Skeletal muscle satellite cell (primary cell): Measurements from ENCODE around the gene FFAR2.
"Not testable (repeated sequence)": the region's sequence is repeated elsewhere in the genome, so short reads cannot be mapped to it uniquely, and the experiment has no call there.

Experiments used
- H3K27me3 ChIP-seq: 2 replicates; pipeline ENCODE4 v1.7.0; 2013; ENCODE audit warnings: low read length; ENCODE audit not compliant: control insufficient read depth, insufficient read depth
- H3K36me3 ChIP-seq: 2 replicates; pipeline ENCODE4 v1.7.0; 2013; ENCODE audit warnings: mild to moderate bottlenecking, control low read depth, low read length; ENCODE audit not compliant: insufficient read depth
- H3K4me1 ChIP-seq: 2 replicates; pipeline ENCODE4 v1.7.0; 2013; ENCODE audit warnings: low read length; ENCODE audit not compliant: control insufficient read depth, insufficient read depth
- H3K4me2 ChIP-seq: 2 replicates; pipeline ENCODE4 v1.7.0; 2013; ENCODE audit warnings: mild to moderate bottlenecking, low read length
- H3K4me3 ChIP-seq: 2 replicates; pipeline ENCODE4 v1.7.0; 2013; ENCODE audit warnings: low read length
- H3K9ac ChIP-seq: 2 replicates; pipeline ENCODE4 v1.7.0; 2013; ENCODE audit warnings: mild to moderate bottlenecking, low read depth, low read length, moderate library complexity
- H3K9me3 ChIP-seq: replicated peaks from 2 replicates; pipeline ENCODE4 v1.7.0; 2013; ENCODE audit warnings: mild to moderate bottlenecking, control low read depth, low read length

FFAR2 gene

GRCh38 chr19:35474594-35474993, 26.5 kb downstream of the FFAR2 start:
- not testable (repeated sequence) for H3K4me3 ChIP-seq, H3K9ac ChIP-seq, H3K9me3 ChIP-seq, H3K4me1 ChIP-seq, H3K36me3 ChIP-seq, H3K27me3 ChIP-seq, H3K4me2 ChIP-seq

GRCh38 chr19:35476149-35476548, 28.1 kb downstream of the FFAR2 start:
- Histone ChIP-seq H3K4me1 (no peaks in the 10 kb centered on the region), H3K9me3 (no peaks in the 10 kb centered on the region), H3K4me3 (no peak overlapping the region), H3K9ac (no peak overlapping the region), H3K36me3 (no peaks in the 10 kb centered on the region), H3K27me3 (peaks cover 5% of the 10 kb centered on the region), H3K4me2 (no peak overlapping the region)

- H3K9me3 ChIP-seq: no peaks in the 10 kb centered on the region
- no peak overlapping the region for H3K4me3 ChIP-seq
- H3K36me3 ChIP-seq: no peaks in the 10 kb centered on the region
- H3K27me3 ChIP-seq: peaks cover 5% of the 10 kb centered on the region
- H3K9ac ChIP-seq: no peak overlapping the region
- H3K4me1 ChIP-seq: no peaks in the 10 kb centered on the region
- H3K4me2 ChIP-seq: no peak overlapping the region
Measured at GRCh38 chr19:35478794-35479677, 31.0 kb downstream of the FFAR2 start.

GRCh38 chr19:35483089-35483488, 35.0 kb downstream of the FFAR2 start:
- H3K9ac ChIP-seq: no peak overlapping the region
- H3K27me3 ChIP-seq: peaks cover 24% of the 10 kb centered on the region
- H3K4me2 ChIP-seq: no peak overlapping the region
- no peaks in the 10 kb centered on the region for H3K4me1 ChIP-seq
- H3K4me3 ChIP-seq: no peak overlapping the region
- H3K9me3 ChIP-seq: no peaks in the 10 kb centered on the region
- no peaks in the 10 kb centered on the region for H3K36me3 ChIP-seq

GRCh38 chr19:35484252-35485036, 36.4 kb downstream of the FFAR2 start:
- no peak overlapping the region for H3K4me2 ChIP-seq

GRCh38 chr19:35486268-35486708, 38.2 kb downstream of the FFAR2 start:
- no peaks in the 10 kb centered on the region for H3K4me1 ChIP-seq
- H3K9me3 ChIP-seq: no peaks in the 10 kb centered on the region
- no peak overlapping the region for H3K4me3 ChIP-seq
- no peaks in the 10 kb centered on the region for H3K36me3 ChIP-seq
- H3K9ac ChIP-seq: no peak overlapping the region
- peaks cover 32% of the 10 kb centered on the region for H3K27me3 ChIP-seq
- no peak overlapping the region for H3K4me2 ChIP-seq

More at GRCh38 chr19:35484252-35485036, 36.4 kb downstream of the FFAR2 start:
- no peak overlapping the region for H3K4me3 ChIP-seq
- no peaks in the 10 kb centered on the region for H3K36me3 ChIP-seq
- no peaks in the 10 kb centered on the region for H3K9me3 ChIP-seq
- no peak overlapping the region for H3K9ac ChIP-seq
- peaks cover 25% of the 10 kb centered on the region for H3K27me3 ChIP-seq
- H3K4me1 ChIP-seq: no peaks in the 10 kb centered on the region

- Histone ChIP-seq H3K36me3 (no peaks in the 10 kb centered on the region), H3K9ac (no peak overlapping the region), H3K9me3 (no peaks in the 10 kb centered on the region), H3K4me2 (no peak overlapping the region), H3K27me3 (peaks cover 47% of the 10 kb centered on the region), H3K4me1 (no peaks in the 10 kb centered on the region), H3K4me3 (no peak overlapping the region)
Measured at GRCh38 chr19:35487656-35488182, 39.7 kb downstream of the FFAR2 start.

GRCh38 chr19:35488677-35489076, 40.6 kb downstream of the FFAR2 start:
- Histone ChIP-seq H3K27me3 (peaks cover 53% of the 10 kb centered on the region), H3K4me3 (no peak overlapping the region), H3K9ac (no peak overlapping the region), H3K9me3 (no peaks in the 10 kb centered on the region), H3K4me1 (no peaks in the 10 kb centered on the region), H3K36me3 (no peaks in the 10 kb centered on the region), H3K4me2 (no peak overlapping the region)

GRCh38 chr19:35490364-35490763, 42.3 kb downstream of the FFAR2 start, which contains the start of gene KRTDAP:
KRTDAP (minus strand) TSS chr19:35490464; CDS start chr19:35490442, 22 bp downstream.
- Histone ChIP-seq H3K4me1 (no peaks in the 10 kb centered on the region), H3K4me3 (no peak within 1 kb of the TSS), H3K9me3 (no peaks in the 10 kb centered on the region), H3K27me3 (peaks cover 58% of the 10 kb centered on the region), H3K4me2 (no peak within 1 kb of the TSS), H3K9ac (no peak within 1 kb of the TSS), H3K36me3 (no peaks in the 10 kb centered on the region)

- H3K36me3 ChIP-seq: no peaks in the 10 kb centered on the region
- no peaks in the 10 kb centered on the region for H3K9me3 ChIP-seq
- no peak overlapping the region for H3K4me2 ChIP-seq
- H3K9ac ChIP-seq: no peak overlapping the region
- no peak overlapping the region for H3K4me3 ChIP-seq
- H3K4me1 ChIP-seq: no peaks in the 10 kb centered on the region
- H3K27me3 ChIP-seq: peaks cover 52% of the 10 kb centered on the region
Measured at GRCh38 chr19:35491836-35492360, 43.8 kb downstream of the FFAR2 start.

GRCh38 chr19:35493971-35494370, 45.9 kb downstream of the FFAR2 start:
- no peaks in the 10 kb centered on the region for H3K36me3 ChIP-seq
- H3K4me1 ChIP-seq: no peaks in the 10 kb centered on the region
- peaks cover 52% of the 10 kb centered on the region for H3K27me3 ChIP-seq
- no peak overlapping the region for H3K9ac ChIP-seq
- no peak overlapping the region for H3K4me2 ChIP-seq
- no peaks in the 10 kb centered on the region for H3K9me3 ChIP-seq
- no peak overlapping the region for H3K4me3 ChIP-seq
